Putamen (tissue), 1 donor: ENCODE data around the gene GGT5.
"Not testable (repeated sequence)": the region's sequence is repeated elsewhere in the genome, so short reads cannot be mapped to it uniquely, and the experiment has no call there.

Source experiments
- DNase-seq: peaks from one replicate; pipeline ENCODE4 v3.0.0-alpha.2; 2016; ENCODE audit warnings: low spot score

The GGT5 gene

GRCh38 chr22:24203856-24204255, 41.0 kb downstream of the GGT5 start:
- not testable (repeated sequence) for DNase-seq

- DNase-seq = no peak
Observed at GRCh38 chr22:24201681-24202614, 42.9 kb downstream of the GGT5 start.

GRCh38 chr22:24200619-24201212, 44.2 kb downstream of the GGT5 start:
- DNase-seq = no peak

GRCh38 chr22:24198682-24199052, 46.2 kb downstream of the GGT5 start:
- DNase-seq = no peak

GRCh38 chr22:24191893-24192292, 53.0 kb downstream of the GGT5 start:
- DNase-seq = no peak

- DNase-seq = no peak
Observed at GRCh38 chr22:24191381-24191841, 53.5 kb downstream of the GGT5 start.

GRCh38 chr22:24190596-24191208, 54.2 kb downstream of the GGT5 start:
- DNase-seq = no peak

GRCh38 chr22:24190159-24190540, 54.7 kb downstream of the GGT5 start:
- no peak for DNase-seq

GRCh38 chr22:24189249-24190158, 55.4 kb downstream of the GGT5 start:
- DNase-seq = no peak

GRCh38 chr22:24188705-24189248, 56.1 kb downstream of the GGT5 start:
- DNase-seq = no peak

- DNase-seq = no peak
Observed at GRCh38 chr22:24187731-24188644, 56.9 kb downstream of the GGT5 start.

- DNase-seq = no peak
Observed at GRCh38 chr22:24186892-24187670, 57.8 kb downstream of the GGT5 start.

- no peak for DNase-seq
Observed at GRCh38 chr22:24186352-24186740, 58.5 kb downstream of the GGT5 start.

GRCh38 chr22:24185501-24186351, 59.2 kb downstream of the GGT5 start:
- DNase-seq = no peak

- DNase-seq = no peak
Observed at GRCh38 chr22:24185001-24185500, 59.8 kb downstream of the GGT5 start.

- DNase-seq = no peak
Observed at GRCh38 chr22:24184057-24184798, 60.7 kb downstream of the GGT5 start.

- DNase-seq = no peak
Observed at GRCh38 chr22:24183321-24184031, 61.4 kb downstream of the GGT5 start.
